Motor neuron (in vitro differentiated cells): ENCODE results near the gene TMEM45B. TPM values are rescaled to one million over a fixed set of nuclear protein-coding genes. Genes with fewer than 3 reads are reported as not detected.
"Not testable (repeated sequence)": the region's sequence is repeated elsewhere in the genome, so short reads cannot be mapped to it uniquely, and the experiment has no call there.

Experiments used
- ATAC-seq, 8 experiments: fragments of 200-7000 bp; cut with Tn5 transposase; replicated peaks in 6 of 8; 2 replicates each; pipeline ENCODE4 v1.8.0; 2021; ENCODE audit warnings: mild to moderate bottlenecking in 8 of 8, moderate library complexity in 8 of 8
- H3K27ac ChIP-seq, 2 donors: fragments of 250-450 bp; sonication (Bioruptor Pico); 2 replicates each; pipeline ENCODE4 v1.9.0; 2021; ENCODE audit warnings: antibody characterized with exemption in 2 of 2, mild to moderate bottlenecking in 2 of 2, moderate library complexity in 1 of 2
- H3K4me1 ChIP-seq, 2 donors: fragments of 250-450 bp; sonication (Bioruptor Pico); replicated peaks in 1 of 2; 2 replicates each; pipeline ENCODE4 v1.6.1; 2021; ENCODE audit warnings: antibody characterized with exemption in 2 of 2, mild to moderate bottlenecking in 2 of 2, moderate library complexity in 1 of 2
- H3K4me3 ChIP-seq, 5 donors: fragments of 250-450 bp; sonication (Bioruptor Pico); 2 replicates each; pipeline ENCODE4 v1.9.0; 2021; ENCODE audit warnings: antibody characterized with exemption in 5 of 5, mild to moderate bottlenecking in 5 of 5, moderate library complexity in 4 of 5
- WGBS, 10 experiments: fragments of 450-650 bp; shearing (Covaris generic); methylation state at CpG; one replicate each; pipeline ENCODE4 v1.0.0; 2022; 5-methylcytosine and 5-hydroxymethylcytosine counted together
- in situ Hi-C, 9 experiments: fragments of 400-800 bp; cut with MboI; loops; one replicate each; pipeline ENCODE4 v1.15.0; 2021; ENCODE audit warnings: low sequenced_read_pairs in 9 of 9, low pct_unique_long_range_greater_than_20kb in 2 of 9; ENCODE audit not compliant: unreplicated experiment in 9 of 9
- total RNA-seq, 8 experiments: library from RNA; unstranded; fragments of 300-600 nt; gene quantifications; 2 replicates each; pipeline versions ENCODE4 v1.2.3 to v1.2.4, GENCODE V29; 2022

TMEM45B gene
- total RNA-seq, 8 experiments from 2014 or later, result 0.11 to 0.58 (median 0.21) TPM

DNA sequence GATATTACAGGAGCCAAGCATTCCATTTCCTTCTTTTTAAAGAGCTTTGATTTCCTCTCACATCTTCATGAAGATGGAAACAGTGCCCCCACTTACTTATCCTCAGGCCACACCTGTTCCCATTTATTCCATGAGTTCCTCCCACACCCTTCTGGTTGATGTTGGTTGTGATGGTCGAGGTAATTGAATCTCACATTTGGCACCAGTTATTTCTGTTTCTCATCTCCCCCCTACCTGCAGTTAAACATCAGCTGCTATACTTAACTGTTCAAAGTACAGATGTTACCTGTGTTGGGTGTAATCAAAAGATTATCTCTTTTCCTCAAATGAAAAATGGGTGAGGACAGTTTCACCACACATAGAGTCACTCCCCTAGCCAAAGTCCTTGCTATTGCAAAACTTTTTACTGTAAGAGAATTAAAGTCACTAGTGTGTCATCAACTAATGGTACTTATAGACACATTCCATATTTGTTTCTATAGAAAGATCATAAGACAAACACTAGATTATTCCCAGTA, 1.9 kb downstream of the TMEM45B start:
- Histone ChIP-seq H3K27ac (no peak overlapping the region), H3K4me3 (no peak overlapping the region), H3K4me1 (no peaks in the 10 kb centered on the region)
- in situ Hi-C loops, result no loop called here
- 20 to 100% (median 63%) methylated on average over 1 of the region's 1 CpG; no CpG with 5 or more reads in 7 of the 10 experiments for whole genome bisulfite sequencing, 10 experiments
- no peak for ATAC-seq

DNA sequence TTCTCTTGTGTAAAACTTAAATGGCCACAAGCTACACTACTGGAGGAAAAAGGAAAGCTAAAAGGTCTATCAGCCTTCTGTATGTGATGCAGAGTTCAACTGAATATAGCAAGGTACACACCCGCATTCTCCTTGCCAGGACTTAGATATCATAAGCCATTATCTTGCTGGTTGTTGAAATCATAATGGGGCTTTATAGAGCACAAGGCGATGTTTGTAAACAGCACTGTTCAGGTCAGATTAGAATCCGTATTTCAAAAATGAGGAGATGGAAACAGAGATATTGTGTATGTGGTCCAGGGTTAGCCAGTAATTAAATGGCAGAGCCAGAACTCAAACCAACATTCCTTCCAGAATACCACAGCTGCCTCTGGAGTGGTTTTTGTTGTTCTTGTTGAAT, 2.6 kb downstream of the TMEM45B start:
- ATAC-seq, H3K27ac ChIP-seq, H3K4me3 ChIP-seq, in situ Hi-C loops, H3K4me1 ChIP-seq: not testable (repeated sequence)
- WGBS, 10 experiments, result 43 to 100% (median 81%) methylated on average over 1 to 3 of the region's 3 CpGs

DNA sequence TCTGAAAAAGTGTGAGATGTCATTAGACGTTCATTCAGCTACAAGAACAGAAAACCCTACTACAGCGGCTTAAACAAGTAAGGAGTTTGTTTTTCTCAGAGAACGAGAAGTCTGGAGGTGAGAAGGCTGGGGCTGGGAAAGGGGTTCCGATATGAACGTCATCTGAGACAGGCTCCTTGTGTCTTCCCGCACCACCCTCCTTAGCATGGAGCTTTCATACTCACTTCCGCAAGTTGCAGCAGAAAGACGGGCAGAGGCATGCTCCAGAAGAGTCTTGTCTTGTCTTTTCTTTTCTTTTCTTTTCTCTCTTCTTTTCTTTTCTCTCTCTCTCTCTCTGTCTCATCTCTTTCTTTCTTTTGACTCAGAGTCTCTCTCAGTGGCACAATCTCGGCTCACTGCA, 3.6 kb downstream of the TMEM45B start:
- no peak overlapping the region for H3K27ac ChIP-seq
- in situ Hi-C loops, result no loop called here
- H3K4me1 ChIP-seq, result no peaks in the 10 kb centered on the region
- no peak for ATAC-seq
- WGBS, 10 experiments, result 53 to 100% (median 86%) methylated on average over 2 to 9 of the region's 9 CpGs
- no peak overlapping the region for H3K4me3 ChIP-seq

DNA sequence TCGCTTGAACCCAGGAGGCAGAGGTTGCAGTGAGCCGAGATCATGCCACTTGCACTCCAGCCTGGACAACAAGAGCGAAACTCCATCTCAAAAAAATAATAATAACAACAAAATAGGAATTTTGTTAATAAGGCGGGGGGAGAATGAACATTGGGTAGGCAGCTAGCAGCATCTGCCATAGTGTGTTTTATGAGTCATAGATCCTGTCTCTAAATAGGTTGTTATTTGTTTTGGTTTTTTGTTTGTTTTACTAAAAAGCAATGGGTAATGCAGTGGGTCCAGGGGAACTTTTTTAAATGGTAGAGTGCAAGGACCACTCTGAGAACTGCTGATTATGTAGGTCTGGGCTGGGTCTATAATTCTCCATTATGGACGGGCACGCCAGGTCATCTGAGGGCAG, 4.6 kb downstream of the TMEM45B start:
- H3K4me1 ChIP-seq, ATAC-seq, H3K27ac ChIP-seq, in situ Hi-C loops, H3K4me3 ChIP-seq: not testable (repeated sequence)
- 50 to 100% (median 79%) methylated on average over 1 to 6 of the region's 6 CpGs; no CpG with 5 or more reads in 2 of the 10 experiments for WGBS, 10 experiments

DNA sequence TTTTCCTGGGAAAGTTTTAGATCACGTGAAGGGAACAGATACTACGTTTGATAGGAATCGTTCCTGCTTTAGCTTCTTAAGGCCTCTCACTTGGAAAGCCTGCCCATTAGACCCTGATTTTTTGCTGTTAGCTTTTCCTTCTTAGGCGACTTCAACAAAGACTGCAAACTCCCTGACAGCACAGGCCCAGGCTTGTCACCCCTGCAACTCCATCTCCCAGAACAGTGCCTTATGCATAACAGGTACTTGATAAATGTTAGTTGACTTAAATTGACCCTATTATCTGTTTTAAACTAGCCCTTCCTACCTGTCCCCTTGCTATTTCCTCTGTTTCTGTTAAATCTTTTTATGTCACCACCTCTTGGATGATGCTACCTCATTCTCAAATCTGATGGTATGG, 7.6 kb downstream of the TMEM45B start:
- ATAC-seq, H3K27ac ChIP-seq, H3K4me3 ChIP-seq, H3K4me1 ChIP-seq, in situ Hi-C loops: not testable (repeated sequence)
- WGBS, 10 experiments, result 18 to 100% (median 82%) methylated on average over 1 to 4 of the region's 4 CpGs

DNA sequence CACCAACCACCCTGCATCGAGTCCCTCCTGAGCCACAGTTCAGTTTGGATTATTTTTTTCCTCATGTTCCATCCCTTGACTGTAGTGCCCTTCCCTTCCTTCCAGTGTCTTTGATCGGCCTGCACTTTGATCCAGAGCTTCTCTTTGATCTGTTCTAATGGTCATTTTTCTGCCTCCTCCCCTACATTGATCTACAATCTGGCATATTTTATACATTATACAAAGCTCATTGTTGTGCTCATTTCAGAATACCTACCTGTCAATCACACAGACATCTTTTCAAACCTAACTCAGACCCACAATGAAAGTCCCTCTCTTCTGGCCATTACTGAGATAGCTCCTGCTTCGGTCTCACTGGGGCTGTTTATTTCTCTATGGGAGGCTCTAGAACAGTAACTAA, 8.2 kb downstream of the TMEM45B start:
- WGBS, 10 experiments, result 7 to 89% (median 71%) methylated on average over 1 to 3 of the region's 3 CpGs; no CpG with 5 or more reads in 1 of the 10 experiments
- ATAC-seq, H3K4me1 ChIP-seq, H3K4me3 ChIP-seq, in situ Hi-C loops, H3K27ac ChIP-seq: not testable (repeated sequence)

DNA sequence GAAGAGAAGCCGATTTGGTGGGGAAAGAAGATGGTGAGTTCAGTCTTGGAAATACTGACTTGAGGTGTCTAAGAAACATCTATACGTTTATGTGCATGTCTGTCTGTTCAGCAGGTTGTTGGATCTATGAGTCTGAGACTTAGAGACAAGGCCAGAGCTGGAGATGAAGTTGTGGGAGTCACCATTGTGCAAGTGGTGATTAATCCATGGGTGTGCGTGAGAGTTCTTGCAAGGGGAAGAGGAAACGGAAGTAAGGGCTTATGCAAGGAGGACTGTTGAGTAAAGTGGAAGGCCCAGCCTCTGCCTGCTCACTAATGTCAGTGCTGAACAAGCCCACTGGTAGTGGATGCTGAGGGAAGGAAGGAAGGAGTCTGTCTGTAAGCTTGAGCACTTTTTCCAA, 9.7 kb downstream of the TMEM45B start:
- in situ Hi-C loops, result no loop called here
- WGBS, 10 experiments, result 23 to 100% (median 80%) methylated on average over 1 to 4 of the region's 4 CpGs; no CpG with 5 or more reads in 3 of the 10 experiments

DNA sequence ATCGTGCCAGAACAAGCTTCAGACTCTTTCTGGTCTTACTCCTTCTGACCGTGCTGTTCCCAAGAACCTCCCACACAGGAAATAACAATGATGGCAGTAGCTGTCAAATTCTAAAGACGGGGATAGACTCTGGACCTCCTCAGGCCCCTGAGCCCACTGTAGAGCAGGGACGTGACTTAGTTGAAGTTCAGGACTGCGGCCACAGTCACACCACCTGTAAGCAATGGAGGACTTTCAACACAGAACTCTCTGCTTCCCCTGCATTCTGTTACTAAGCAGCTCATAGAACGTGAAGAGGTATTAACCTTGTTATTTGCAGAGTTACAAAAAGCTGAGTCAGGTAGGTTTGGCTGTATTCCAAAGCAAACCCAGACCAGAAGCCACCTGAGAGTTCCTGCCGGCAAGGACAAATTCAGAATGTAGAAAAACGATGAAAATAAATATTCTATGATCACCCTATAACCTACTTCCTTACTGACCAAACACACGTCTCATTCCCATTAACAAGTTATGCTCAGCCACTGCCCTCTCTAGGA, 12.7 kb downstream of the TMEM45B start:
- peak in 1 of 8 experiments; percentile 27 for ATAC-seq
- H3K4me1 ChIP-seq, result no peaks in the 10 kb centered on the region
- no peak overlapping the region for H3K27ac ChIP-seq
- WGBS, 10 experiments, result 31 to 95% (median 70%) methylated on average over 1 to 7 of the region's 9 CpGs; no CpG with 5 or more reads in 2 of the 10 experiments
- no peak overlapping the region for H3K4me3 ChIP-seq
- in situ Hi-C loops, result no loop called here

More for the DNA sequence above, 9.7 kb downstream of the TMEM45B start:
- Histone ChIP-seq H3K4me1 (no peaks in the 10 kb centered on the region), H3K27ac (no peak overlapping the region), H3K4me3 (no peak overlapping the region)
- ATAC-seq, result peak in 2 of 8 experiments; percentile 98 to 99

DNA sequence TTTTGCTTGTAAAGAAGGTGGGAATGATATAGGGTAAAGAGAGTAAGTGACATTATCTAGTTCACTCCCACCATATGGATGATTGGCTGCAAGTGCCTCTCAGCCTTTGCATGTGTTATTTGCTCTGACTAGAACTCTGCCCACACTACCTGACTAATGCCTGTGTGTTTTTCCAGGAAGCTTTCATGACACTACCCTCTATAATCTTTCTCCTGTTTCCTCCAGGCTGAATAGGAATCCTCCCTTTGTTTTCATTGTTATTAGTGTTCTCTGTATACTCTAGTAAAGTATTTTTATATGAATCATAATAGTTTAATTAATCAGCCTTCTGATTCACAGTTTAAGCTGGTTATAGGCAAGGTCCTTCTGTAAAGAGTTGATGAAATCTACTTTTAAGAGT, 13.8 kb downstream of the TMEM45B start:
- in situ Hi-C loops, H3K4me3 ChIP-seq, H3K4me1 ChIP-seq, ATAC-seq, H3K27ac ChIP-seq: not testable (repeated sequence)

DNA sequence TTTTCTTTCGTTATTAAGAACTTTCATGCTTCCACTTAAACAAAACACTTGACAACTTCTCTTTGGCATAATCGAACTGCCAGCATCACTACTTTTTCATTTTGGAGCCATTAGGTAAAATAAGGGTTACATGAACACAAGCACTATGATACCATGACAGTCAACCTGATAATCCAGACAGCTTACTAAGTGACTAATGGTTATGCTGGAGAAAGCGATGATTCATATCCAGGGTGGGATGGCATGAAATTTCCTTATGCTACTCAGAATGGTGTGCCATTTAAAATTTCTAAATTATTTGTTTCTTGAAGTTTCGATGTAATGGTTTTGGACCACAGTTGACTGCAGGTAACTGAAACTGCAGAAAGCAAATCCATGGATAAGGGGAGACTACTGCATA, 15.6 kb downstream of the TMEM45B start:
- H3K4me3 ChIP-seq, ATAC-seq, in situ Hi-C loops, H3K4me1 ChIP-seq, H3K27ac ChIP-seq: not testable (repeated sequence)
- WGBS, 10 experiments, result 31 to 100% (median 71%) methylated on average over 1 to 4 of the region's 4 CpGs; no CpG with 5 or more reads in 1 of the 10 experiments

DNA sequence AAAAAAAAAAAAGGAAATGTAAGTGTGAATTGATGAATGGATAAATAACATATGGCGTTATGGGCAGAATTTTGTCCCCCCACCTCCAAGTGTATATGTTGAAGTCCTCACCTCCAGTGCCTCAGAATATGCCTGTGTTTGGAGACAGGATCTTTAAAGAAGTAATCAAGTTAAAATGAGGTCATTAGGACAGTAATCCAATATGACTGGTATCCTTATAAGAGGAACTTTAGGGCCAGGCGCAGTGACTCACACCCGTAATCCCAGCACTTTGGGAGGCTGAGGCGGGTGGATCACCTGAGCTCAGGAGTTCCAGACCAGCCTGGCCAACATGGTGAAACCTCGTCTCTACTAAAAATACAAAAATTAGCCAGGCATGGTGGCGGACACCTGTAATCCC, 17.6 kb downstream of the TMEM45B start:
- H3K4me3 ChIP-seq, in situ Hi-C loops, H3K27ac ChIP-seq, H3K4me1 ChIP-seq, ATAC-seq: not testable (repeated sequence)
- WGBS, 10 experiments, result 88 to 100% (median 95%) methylated on average over 1 to 6 of the region's 6 CpGs; no CpG with 5 or more reads in 2 of the 10 experiments

DNA sequence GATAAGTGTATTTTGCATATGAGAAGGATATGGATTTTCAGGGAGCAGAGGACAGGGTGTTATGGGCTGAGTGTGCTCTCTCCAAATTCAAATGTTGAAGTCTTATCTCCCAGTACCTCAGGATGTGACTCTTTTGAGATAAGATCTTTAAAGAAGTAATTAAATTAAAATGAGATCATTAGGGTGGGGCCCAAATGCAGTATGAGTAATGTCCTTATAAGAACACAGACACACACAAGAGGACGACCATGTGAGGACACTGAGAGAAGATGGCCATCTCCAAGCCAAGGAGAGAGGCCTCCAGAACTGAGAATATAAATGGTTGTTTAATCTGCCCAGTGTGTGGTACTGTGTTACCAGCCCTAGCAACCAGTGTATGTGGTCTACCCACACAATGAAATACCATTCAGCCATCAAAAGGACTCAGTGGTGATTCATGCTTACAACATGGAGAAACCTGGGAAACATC, 20.8 kb downstream of the TMEM45B start:
- H3K4me3 ChIP-seq, H3K4me1 ChIP-seq, in situ Hi-C loops, H3K27ac ChIP-seq: not testable (repeated sequence)
- ATAC-seq, result peak in 4 of 8 experiments; percentile 34 to 95 (median 78)
- 0 to 100% methylated on average over 1 of the region's 1 CpG; no CpG with 5 or more reads in 8 of the 10 experiments for WGBS, 10 experiments

DNA sequence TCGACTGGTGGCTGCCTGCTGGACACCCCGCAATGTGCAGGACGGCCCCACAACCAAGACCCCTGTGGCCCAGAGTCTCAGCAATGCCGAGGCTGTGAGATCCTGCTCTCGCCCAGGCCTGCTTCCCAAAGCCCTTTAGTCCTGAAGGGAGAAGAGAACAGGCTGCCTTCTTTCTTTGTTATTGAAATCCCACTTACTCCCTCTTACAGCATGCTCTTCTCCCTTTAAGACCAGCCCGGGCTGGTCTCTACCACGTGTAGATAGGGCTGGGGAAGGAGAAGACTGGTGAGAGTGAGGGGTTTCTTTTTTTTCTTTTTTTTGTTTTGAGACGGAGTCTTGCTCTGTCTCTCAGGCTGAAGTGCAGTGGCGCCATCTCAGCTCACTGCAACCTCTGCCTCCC, 21.3 kb downstream of the TMEM45B start:
- in situ Hi-C loops, result no loop called here
- Histone ChIP-seq H3K4me1 (no peaks in the 10 kb centered on the region), H3K4me3 (no peak overlapping the region), H3K27ac (no peak overlapping the region)
- WGBS, 10 experiments, result 78 to 100% (median 91%) methylated on average over 1 to 5 of the region's 9 CpGs; no CpG with 5 or more reads in 4 of the 10 experiments
- no peak for ATAC-seq

DNA sequence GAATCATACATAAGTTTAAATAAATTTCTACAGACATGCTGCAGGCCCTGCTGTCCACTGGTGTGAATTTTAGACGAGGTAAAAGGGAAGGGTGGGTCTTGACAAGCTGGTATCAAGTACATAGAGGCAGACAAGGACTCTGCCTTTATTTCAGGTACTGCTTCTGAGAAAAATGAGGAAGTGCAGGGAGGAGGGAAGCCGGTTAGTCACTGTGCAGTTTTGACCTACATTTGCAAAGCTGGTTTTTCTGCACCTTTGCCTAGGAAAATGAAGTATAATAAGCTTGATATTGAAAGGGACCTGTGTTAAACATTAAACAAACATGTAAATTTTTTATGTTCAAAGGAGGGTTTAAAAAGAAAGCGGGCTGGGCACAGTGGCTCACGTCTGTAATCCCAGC, 24.6 kb downstream of the TMEM45B start:
- ATAC-seq, result no peak
- no peak overlapping the region for H3K4me3 ChIP-seq
- WGBS, 10 experiments, result 11 to 90% (median 70%) methylated on average over 1 to 4 of the region's 4 CpGs
- H3K27ac ChIP-seq, result no peak overlapping the region
- in situ Hi-C loops, result no loop called here
- H3K4me1 ChIP-seq, result no peaks in the 10 kb centered on the region
